Peyer's patch (tissue), 4 donors: ENCODE measurements around the gene CTR9.

Experiments
- POLR2A ChIP-seq, 2 donors: fragments of 450-650 bp; IDR thresholded peaks; one replicate each; pipeline ENCODE4 v1.5.1; 2017; ENCODE audit warnings: antibody characterized with exemption in 2 of 2, mild to moderate bottlenecking in 2 of 2, moderate library complexity in 2 of 2
- TF ChIP-seq, protein P1 (sequence below), 6 experiments: fragments of 450-650 bp in 4 of 6; fragments of 200-600 bp in 2 of 6; sonication (generic) in 1 of 6; IDR thresholded peaks; one replicate each; pipeline ENCODE4 v1.5.1; 2017 to 2019; ENCODE audit warnings: antibody characterized with exemption in 6 of 6, mild to moderate bottlenecking in 3 of 6, moderate library complexity in 1 of 6

- TF ChIP-seq, protein P1, sequence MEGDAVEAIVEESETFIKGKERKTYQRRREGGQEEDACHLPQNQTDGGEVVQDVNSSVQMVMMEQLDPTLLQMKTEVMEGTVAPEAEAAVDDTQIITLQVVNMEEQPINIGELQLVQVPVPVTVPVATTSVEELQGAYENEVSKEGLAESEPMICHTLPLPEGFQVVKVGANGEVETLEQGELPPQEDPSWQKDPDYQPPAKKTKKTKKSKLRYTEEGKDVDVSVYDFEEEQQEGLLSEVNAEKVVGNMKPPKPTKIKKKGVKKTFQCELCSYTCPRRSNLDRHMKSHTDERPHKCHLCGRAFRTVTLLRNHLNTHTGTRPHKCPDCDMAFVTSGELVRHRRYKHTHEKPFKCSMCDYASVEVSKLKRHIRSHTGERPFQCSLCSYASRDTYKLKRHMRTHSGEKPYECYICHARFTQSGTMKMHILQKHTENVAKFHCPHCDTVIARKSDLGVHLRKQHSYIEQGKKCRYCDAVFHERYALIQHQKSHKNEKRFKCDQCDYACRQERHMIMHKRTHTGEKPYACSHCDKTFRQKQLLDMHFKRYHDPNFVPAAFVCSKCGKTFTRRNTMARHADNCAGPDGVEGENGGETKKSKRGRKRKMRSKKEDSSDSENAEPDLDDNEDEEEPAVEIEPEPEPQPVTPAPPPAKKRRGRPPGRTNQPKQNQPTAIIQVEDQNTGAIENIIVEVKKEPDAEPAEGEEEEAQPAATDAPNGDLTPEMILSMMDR (IDR thresholded peaks at IDR 0.05) = no peak
- TF ChIP-seq POLR2A (IDR thresholded peaks at IDR 0.05) = no peak
Measured at GRCh38 chr11:10715571-10715970, 35.5 kb upstream of the CTR9 start.
